GM12875 (cell line): ENCODE data around the gene DACH1.

ENCODE experiments used
- H3K4me3 ChIP-seq: one replicate; pipeline ENCODE4 v1.5.1; 2011; ENCODE audit warnings: low read depth, low read length, control low read depth
- TF ChIP-seq, protein P1 (sequence below): IDR thresholded peaks from 2 replicates; pipeline ENCODE4 v1.5.1; 2011; ENCODE audit warnings: low read depth, mild to moderate bottlenecking, control low read depth, inconsistent platforms, low read length, moderate library complexity, borderline replicate concordance; ENCODE audit not compliant: insufficient read depth

DACH1 gene

GRCh38 chr13:71546881-71547280, 320.1 kb downstream of the DACH1 start:
- no peak overlapping the region for H3K4me3 ChIP-seq

DNA sequence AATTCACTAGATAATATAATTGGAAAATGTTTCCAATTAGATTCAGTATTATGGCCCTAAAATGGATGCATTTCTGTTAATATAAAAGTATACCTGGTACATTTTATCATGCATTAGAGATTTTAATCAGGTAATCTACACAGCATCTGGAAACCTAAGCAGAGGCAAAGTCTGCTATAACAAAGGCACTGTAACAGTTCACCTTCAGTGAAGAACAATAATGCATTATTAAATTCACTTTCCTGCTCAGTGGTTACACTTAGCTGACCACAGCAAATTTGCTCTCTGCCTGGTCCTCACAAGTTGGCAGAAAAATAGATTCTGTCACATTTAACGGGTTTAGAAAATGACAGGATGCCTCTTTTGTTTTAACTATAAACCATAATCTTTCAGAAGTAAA, 326.9 kb downstream of the DACH1 start:
- no peak overlapping the region for H3K4me3 ChIP-seq
- TF ChIP-seq, protein P1, sequence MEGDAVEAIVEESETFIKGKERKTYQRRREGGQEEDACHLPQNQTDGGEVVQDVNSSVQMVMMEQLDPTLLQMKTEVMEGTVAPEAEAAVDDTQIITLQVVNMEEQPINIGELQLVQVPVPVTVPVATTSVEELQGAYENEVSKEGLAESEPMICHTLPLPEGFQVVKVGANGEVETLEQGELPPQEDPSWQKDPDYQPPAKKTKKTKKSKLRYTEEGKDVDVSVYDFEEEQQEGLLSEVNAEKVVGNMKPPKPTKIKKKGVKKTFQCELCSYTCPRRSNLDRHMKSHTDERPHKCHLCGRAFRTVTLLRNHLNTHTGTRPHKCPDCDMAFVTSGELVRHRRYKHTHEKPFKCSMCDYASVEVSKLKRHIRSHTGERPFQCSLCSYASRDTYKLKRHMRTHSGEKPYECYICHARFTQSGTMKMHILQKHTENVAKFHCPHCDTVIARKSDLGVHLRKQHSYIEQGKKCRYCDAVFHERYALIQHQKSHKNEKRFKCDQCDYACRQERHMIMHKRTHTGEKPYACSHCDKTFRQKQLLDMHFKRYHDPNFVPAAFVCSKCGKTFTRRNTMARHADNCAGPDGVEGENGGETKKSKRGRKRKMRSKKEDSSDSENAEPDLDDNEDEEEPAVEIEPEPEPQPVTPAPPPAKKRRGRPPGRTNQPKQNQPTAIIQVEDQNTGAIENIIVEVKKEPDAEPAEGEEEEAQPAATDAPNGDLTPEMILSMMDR = no peak

More at GRCh38 chr13:71546881-71547280, 320.1 kb downstream of the DACH1 start:
- TF ChIP-seq, protein P1 = no peak

- H3K4me3 ChIP-seq = no peak overlapping the region
- TF ChIP-seq, protein P1 = no peak
Measured at GRCh38 chr13:71536201-71536600, 330.8 kb downstream of the DACH1 start.

DNA sequence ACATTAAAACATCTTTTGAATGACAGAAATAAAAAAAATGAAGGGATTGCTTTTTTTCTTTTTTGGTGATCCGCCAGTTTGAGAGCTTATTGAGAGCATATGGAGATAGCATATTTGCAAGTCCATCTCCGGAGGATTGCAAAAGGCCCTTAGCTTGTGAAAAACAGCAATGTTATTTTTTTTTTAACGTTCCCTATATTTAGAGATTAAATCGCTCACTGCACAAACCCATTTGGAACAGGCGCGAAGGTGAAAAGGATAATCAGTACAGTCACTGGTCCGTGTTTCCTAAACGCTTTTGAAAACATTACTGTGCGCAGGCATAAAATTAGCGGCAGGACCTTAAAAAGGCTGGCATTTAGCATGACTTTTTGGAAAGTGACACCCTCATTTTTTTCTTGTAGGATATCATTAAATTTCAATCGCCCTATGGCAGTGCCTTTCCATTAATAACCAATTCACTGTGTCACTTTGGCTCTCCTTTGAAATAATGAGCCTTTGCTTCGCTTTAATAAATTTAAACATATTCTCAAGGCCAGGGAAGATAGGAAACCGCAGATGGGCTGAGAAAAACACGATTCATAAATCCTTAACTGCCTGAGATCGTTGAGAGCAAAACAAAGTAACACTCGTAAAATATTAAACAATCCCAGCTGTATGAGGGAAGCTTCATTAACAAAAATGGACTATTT, 342.2 kb downstream of the DACH1 start:
- no peak overlapping the region for H3K4me3 ChIP-seq
- TF ChIP-seq, protein P1 = no peak

DNA sequence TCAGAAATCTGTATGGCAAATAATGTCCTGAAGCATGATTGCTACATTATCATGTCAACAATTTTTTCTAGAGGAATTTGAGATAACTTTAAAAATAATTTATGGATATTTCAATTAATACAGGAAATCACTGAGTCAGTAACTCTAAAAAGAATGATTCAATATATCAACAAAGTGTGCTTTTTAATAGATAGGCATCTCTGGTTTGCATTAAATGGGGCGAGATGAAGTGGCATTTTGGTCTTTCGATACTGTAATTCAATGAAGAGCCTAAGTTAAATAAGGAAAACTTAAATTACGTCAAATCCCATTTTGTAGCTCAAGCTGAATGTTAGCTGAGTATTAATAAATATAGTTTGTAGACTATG, 342.8 kb downstream of the DACH1 start:
- H3K4me3 ChIP-seq = no peak overlapping the region
- TF ChIP-seq, protein P1 = no peak

GRCh38 chr13:71522941-71523526, 344.0 kb downstream of the DACH1 start:
- TF ChIP-seq, protein P1 = no peak
- H3K4me3 ChIP-seq = no peak overlapping the region

DNA sequence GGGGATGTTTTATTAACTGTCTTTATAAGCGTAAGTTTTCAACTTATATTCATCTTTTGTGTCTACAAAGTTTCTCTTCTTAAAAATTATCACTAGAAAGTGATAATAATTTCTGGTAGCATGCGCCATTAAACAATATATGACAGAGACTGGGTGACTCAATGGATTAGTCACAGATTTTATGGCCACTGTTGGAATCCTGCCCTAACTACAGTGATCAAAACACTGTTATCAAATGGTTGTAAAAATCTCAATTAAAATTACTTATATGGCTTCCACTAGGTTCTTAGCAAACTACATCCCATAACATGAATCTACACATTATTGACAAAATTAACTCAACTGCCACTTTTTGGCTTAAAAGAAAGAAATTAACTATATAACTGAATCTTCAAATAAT, 350.0 kb downstream of the DACH1 start:
- TF ChIP-seq, protein P1 = no peak
- H3K4me3 ChIP-seq = no peak overlapping the region
